NCI-H748 (cell line): ENCODE results near the gene TRIP11.

Source experiments
- DNase-seq: peaks from one replicate; lab custom pipeline; 2025; ENCODE audit not compliant: unreplicated experiment; lab: John Stamatoyannopoulos, UW

The TRIP11 gene

DNA sequence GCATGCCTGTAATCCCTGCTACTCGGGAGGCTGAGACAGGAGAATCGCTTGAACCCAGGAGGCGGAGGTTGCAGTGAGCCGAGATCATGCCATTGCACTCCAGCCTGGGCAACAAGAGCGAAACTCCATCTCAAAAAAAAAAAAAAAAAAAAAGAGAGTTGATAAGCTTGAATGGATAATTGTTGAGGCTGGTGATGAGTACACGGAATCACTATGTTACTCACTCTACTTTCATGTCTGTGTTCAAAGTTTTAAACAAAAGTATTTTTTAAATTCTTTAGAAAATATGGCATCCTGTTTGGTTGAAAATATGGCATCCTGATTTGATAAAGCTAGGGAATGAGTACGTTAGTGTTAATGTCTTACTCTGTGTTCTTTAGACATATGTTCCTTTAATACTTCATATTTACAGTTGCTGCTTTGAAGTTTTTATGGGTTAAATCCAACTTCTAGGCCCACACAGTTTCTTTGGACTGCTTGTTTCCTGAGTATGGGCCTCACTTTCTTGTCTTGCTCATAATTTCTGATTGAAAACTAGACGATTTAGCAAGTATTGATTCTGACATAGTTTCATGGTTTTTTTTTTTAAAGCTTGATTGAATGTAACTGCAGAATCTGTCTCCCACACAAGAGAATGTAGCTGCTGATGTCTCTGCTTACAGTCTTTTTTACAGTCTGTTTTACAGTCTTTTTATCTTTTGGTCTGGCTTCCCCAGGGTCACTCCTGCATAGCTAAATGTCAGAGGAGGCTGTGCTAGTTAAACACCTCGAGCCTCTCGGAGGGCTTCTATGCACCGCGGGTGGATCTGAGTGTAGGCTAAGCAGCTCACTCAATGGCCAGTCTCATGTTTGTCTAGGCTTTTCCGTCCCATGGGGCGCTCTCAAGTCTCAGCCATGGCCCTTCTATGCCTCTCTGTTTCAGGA, 78.3 kb downstream of the TRIP11 start:
- DNase-seq: no peak

DNA sequence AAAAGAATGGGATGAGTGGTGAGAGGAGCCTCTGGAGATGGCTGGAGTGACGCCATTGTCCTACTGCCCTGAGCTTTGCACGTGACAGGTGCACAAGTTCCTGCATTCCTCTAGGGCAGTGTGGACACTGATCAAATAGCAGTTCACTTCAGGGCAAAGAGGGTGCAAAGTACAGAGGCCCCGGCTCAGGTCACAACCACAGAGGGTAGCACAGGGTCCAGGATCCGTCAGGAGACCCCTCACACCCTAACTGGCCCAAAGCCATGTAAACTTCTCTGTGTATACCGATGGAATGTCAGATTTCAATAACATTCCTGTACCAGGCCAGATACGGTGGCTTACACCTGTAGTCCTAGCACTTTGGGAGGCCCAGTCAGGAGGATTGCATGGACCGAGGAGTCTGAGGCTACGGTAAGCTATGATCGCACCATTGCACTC, 82.0 kb downstream of the TRIP11 start:
- DNase-seq: no peak

DNA sequence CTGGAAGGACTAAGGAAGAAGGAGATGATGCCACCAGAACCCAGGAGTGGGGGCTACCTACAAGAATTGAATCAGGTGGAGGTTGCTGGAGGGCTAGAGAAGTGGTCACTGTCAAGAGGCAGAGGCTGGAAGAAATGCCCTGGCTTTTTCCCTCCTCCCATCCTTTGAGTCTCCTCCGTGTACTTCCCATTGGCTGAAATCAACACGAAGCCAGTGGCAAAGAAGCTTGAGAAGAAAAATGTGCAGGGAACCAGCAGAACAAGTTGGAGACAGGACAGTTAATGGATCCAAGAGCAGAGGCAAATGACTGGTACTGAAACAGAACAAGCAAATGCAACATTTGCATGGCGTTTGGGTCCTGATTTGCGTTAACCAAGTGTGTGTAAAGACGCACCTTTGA, 83.2 kb downstream of the TRIP11 start:
- DNase-seq: no peak

DNA sequence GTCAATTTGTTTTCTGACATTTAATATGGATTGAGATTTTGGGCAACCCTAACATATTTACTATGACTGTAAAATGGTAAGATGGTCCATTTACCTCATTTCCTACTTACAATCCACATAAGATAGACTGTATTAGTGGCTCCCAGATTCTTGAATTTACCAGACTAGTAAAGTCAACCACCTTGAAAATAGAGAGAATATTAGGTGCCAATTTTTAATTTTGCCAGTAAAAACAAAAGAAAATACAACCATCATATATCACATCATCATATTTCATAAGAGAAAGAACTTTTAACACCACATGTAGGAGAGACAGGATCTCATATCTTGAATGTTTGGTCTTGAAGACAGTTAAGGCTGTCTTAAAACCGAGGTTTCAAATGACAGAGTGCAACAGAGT, 84.7 kb downstream of the TRIP11 start:
- no peak for DNase-seq

DNA sequence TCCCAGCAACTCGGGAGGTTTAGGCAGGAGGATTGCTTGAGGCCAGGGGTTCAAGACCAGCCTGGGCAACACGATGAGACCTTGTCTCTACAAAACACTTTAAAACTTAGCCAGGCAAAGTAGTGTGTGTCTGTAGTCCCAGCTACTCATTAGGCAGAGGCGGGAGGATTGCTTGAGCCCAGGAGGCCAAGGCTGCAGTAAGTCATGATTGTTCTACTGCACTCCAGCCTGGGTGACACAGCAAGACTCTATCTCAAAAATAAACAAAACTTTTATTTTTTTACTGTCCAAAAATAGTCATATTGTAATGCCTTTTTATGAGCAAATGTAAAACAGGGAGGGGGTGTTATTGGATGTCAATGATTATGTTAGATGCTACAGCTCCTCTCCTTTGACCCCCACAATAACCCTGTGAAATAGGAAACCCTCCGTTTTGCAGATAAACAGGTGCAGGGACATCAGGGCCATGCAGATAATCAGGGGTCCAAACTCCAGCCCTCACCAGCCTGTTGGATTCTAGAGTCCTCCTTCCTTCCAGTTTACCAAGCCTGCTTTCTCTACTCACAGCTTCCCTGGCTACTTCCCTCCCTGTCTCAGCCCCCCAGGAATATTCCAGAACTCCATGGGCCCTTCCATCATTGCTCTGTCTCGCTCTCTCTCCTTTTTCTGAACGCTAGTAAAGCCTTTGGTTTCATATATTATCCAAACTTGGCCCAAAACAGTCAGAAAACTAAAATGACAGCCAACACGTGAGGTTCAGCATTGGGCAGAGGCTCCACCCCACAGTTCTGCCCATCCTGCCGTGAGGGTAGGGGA, 86.5 kb downstream of the TRIP11 start:
- no peak for DNase-seq

DNA sequence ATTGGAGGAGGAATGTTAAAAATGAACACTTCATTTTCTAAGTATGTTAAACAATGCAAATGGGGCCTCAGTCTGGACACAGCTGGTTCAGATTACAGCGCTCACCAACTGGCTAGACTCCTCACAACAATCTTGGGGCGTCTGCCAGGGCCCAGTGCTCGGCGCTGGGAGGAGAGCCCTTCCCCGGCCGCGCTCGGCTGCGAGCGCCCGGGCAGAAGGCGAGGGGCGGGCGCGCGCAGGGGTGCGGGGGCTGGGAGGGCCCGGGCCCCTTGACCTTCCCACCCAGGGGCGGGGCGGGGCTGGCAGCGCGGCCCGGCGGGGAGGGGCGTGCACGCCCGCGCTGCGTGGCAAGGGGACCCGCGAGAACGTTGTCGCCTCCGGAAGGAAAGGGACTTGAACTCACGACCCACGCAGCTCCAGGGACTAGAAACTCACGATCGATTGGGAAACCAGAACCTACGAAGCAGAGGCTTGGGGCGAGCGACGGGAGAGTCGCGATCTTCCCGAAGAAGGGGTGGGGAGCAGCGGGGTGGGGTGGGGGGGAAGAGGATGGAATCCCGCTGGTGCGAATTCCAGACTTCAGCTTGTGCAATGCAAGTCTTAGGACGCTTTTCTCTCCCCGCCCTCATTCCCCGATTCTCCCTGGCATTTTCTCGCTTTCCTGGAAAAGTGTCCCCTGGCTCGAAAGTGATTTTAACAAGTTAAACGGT, 92.2 kb downstream of the TRIP11 start, which contains the start of gene FBLN5:
Gene FBLN5 (minus strand): TSS at position 220 of the 710 bp plus-strand sequence. CDS start 465 bp downstream, outside the sequence.
- peak; percentile 65 for DNase-seq

DNA sequence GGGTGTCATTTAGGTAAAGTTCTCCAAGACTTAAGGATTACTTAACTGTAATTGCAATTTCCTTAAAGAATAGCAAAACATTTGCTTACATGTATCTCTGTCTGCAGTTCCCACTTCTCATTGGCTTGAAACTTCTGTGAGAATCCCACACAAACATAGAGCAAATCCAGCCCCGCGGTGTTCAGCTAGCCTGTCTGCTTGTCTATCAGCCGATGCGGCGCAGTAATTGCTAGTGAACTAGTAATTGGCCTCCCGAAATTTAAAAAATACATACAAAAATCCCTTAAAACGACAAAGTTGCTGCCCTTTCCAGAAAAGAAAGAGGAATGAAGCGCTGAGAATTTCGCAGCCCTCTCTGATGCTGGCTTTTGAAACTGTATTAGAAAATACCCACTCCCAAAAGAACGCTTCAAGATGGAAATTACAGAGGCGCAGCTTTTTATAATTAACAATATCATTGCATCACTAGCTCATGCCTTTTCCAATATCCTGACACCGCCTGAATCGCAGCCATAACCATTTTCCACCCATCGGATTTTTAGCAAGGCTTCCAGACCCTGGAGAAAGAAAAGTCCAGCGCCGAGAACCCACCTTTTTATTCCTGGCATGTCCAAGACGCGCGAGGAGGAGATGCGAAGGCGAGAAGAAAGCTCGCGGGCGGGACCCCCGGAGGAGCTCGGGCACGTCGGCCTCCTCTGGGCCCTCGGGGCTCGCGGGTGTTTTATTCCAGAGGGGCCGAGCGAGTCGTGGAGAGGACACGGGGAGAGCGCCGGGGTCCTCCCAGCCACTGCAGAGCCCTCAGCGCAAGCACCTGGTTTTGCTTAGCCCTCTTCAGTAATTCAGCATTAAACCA, 93.0 kb downstream of the TRIP11 start:
- peak; percentile 65 for DNase-seq

DNA sequence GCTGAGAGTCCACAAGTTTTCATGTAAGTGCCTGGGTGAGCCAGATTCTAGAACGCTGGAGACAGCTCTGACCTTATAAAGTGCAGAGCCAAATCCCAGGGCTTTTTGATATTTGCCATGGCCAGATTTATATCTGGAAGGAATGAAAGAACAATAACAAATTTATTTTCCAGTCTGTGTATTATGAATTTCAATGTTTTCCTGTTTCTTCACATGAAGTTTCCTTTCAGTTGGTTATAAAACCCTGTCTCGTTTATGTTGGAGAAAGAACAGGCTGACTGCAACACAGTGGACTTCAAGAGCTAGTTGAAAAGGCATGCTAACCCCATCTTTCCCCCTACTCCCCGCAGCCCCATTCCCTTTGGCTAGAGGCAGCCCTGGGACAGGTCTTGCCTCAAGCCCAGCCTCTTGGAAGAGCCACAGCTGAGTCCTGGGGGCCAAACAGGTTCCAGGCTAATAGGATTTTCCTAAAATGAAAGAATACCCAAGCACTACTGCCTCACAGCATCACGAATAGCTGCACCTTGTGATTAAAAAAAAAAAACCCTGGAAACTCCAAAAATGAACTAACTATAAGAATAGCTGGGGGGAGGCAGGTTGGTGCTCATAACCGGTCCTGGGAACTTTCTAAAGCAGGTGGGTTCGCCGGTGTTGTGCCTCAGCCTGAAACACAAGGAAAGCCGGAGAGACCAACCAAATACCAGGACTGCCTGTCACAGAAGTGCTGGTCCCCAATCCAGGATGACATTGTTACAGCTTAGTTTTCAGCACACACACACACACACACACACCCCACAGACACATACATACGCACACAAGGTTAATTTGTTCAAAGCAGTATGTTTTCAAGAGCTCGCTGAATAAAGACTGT, 93.9 kb downstream of the TRIP11 start:
- no peak for DNase-seq

DNA sequence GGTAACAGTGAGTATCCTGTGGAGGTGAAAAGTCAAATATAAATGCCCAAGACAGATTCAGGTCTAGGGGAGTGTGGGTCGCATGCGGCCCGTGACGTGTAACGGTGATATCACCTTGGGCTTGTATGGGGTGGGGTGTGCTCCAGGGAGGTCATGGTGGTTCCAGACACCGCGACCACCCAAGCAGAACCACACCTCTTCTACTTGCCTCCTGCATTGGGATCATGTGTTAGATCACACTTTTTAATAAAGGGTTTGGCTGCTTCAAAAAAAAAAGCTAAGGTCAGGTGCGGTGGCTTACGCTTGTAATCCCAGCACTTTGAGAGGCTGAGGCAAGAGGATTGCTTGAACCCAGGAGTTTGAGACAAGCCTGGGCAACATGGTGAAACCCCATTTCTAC, 96.9 kb downstream of the TRIP11 start:
- no peak for DNase-seq

DNA sequence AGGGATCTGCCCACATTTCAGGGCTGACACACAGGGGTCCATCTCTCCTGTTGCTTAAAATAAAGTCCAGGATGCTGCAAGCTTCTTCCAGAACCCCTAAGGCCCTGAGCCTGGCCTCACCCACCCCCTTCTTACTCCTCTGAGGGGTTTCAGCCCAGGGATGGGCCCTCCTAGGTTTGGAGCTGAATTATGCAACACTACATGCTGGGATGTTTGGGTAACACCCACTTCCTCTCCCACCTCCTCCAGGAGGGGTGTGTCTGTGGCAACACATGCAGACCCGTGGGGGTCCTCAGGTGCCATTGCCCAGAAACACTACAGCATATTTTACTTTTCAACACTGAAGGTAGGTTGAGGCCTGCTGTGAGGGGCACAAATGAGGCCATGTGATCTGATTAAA, 97.7 kb downstream of the TRIP11 start:
- DNase-seq: no peak

DNA sequence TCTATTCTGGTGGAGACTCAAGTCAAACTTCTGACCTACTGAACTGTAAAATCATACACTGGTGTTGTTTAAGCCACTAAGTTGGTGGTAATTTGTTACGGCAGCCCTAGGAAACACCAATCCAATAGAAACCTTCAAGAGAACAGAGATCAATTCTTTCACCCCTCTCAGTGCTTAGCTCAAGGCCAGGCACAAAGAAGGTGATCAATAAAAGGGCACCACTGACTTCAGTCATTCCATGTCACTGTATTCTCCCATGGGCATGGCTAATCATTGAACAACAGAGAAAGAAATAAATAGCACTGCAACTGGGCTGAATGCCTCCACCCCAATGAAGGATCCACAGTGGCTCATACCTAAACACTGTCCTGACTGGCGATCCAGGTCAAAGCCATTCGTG, 99.7 kb downstream of the TRIP11 start:
- DNase-seq: no peak

DNA sequence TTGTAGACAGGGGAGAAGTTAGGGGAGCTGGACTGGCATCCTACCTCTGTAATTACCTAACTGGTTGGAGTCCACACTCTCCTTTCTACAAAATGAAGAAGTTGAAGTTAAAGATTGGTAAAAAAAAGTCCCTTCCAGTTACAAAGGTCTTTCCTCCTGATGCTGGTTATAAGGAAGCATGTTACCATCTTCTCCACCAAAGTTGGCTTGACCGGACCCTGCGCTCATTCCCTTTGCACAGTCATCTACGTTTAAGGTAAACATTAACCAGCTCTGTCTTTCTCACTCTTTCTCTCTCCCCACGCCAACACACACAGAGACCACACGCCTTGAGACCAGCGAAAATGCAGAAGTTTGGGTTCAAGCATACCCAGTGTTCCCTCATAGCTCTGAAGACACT, 104.3 kb downstream of the TRIP11 start:
- no peak for DNase-seq

DNA sequence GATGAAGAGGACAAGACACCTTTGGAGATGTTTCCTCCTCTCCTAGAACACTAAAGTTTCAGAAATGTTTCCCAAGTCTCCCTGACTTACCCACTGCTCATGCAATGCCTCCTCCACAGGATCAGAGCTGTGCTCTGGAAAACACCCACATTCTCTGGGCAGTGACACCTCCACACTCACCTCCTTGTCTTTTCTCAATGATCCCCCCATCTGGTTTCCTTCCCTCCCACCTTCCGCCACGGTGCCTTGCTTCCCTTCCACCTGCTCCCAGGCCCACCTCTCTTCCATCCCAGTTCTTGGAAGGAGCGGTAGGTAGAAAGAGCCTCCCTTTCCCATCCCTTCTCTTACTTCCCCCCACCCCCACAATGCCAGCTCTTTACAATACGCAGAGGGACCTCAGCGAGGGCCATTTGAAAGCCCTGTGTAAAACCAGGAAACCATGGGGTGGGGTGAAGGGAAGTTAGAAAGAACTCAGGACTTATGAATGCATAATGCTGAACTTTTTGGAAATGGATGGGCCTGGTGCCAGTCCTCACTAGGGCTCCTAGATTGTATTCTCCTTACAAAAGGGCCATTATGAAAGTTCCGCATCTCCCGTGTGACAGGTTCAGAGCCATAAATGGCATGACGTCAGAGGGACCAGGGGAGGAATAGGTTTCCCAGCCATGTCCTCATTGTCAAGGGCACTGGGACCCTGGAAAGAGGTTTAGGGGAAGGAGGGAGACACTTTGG, 105.1 kb downstream of the TRIP11 start:
- no peak for DNase-seq

DNA sequence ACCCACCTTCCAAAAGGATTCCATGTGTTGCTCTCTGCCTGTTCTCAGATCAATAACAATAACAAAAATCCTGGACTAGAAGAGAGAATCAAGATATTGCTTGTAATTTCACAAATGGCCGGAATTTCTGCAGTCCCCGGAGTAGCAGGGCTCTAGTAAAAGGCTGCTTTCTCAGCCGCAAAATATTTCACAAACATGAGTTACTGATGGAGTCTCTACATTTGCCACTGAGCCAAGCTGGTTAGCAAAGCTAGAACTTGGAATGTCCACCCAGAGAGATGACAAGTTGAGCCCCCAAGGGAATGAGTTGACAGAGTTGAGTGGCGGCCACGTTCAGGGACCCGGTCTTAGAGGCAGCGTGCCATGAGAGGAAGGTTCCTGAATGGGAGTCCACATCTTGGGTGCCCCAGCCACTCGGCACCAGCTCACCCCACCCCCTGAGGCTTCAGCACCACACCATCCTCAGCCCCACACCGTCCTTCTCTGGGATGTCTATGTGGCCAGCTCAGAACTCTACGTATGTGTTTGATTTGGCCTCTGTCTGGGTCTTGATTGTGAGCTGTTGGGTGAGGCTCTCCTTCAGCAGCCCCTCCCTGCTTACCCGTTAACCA, 108.3 kb downstream of the TRIP11 start:
- no peak for DNase-seq

DNA sequence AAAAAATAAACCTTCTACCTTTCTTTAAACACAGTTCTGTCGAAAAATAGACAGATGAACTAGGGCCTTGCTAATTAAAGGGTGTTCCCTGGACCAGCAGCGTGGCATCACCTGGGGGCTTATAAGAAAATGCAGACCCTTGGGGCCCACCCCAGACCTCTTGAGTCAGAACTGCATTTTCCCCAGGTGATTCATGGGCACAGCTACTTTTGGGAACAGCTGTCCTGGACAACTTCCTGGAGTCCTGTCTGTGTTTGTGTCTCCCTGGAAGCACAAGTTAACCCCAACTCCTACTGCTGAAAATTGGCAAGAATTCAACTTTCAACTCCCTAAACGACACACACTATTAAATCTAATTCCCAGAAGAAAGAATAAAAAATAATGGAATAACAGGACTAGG, 110.2 kb downstream of the TRIP11 start:
- no peak for DNase-seq

DNA sequence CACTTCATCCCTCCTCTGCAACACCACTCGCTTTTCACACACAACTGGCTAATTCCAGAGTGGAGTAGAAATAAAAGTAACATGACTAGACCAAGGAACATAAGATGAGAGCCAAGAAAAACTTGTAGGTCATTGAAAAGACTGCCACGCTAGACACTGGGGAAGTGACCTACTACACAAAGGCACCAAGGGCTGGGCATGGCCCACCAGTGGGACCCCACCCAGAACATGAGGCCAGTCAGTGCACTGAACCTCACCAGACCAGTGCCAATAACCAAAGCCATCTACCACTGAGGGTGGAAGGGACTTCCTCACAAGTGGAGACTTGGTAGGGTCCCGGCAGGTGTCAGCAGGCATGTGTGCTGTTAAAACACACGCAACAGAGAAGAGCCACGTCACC, 112.1 kb downstream of the TRIP11 start:
- DNase-seq: no peak

DNA sequence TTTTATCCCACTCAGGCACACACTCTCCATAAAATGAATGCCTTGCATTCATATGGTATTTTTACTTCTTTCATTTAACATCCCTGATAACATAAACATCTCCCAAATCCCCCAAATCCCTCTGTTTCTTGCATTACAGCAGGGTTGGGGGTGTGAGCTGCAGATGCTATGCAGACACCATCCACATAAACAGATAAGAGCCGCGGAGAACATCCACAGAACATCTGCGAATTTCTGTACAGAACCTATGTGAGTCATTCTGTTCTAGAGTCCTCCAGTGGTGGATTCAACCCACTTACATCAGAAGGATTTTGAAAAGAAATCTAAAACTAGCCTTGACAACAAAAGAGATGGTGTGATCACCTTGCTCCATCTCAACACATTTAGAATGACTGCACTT, 112.7 kb downstream of the TRIP11 start:
- DNase-seq: no peak

DNA sequence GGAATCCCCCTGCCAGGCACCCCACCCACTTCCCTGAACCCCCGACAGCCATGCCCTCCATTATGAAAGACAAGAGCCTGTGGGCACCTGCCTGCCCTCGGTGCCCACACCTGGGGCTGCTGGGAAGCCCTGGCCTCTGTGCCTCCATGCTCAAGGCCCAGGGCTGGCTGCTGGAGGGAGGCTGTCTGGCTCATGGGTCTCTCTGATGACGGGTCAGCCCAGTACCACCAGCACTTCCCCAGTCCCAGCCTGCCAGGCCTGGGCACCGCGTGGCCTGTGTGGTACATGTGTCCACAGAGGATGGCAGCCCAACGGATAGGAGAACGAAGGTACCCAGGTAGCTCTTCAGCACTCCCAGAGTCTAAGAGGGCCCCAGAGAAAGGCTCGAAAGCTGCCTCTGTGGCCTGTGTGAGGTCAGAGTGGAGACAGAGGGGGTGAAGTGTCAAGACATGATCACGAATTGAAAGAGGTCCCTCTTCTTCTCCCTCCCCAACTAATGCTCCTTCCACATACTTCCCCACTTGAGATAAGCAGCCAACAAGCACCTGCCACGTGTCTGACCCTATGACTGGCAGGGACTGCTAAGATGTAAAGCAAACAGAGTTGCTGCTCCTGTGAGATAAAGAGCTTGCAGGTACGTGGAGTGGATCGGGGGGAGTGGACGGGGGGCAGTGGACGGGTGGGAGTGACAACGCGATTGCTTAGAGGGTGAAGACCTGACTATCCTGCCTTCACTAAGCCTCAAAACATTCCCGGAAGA, 113.5 kb downstream of the TRIP11 start:
- no peak for DNase-seq
